DMS53 treated with DMSO at 0.1 percent for 48 hours (cell line): ENCODE results near the gene ADAMTS8.

Source experiments
- DNase-seq: peaks from one replicate; lab custom pipeline; 2025; ENCODE audit not compliant: unreplicated experiment; lab: John Stamatoyannopoulos, UW

The ADAMTS8 gene

GRCh38 chr11:130462101-130462885 lies 33.9 kb upstream of the ADAMTS8 start:
- DNase-seq: no peak

- DNase-seq: no peak
Measured at GRCh38 chr11:130459521-130459920, 31.1 kb upstream of the ADAMTS8 start.

GRCh38 chr11:130458410-130458729 lies 30.0 kb upstream of the ADAMTS8 start:
- no peak for DNase-seq

- no peak for DNase-seq
Measured at GRCh38 chr11:130457623-130458409, 29.4 kb upstream of the ADAMTS8 start.

- DNase-seq: no peak
Measured at GRCh38 chr11:130456286-130456685, 27.9 kb upstream of the ADAMTS8 start.

- DNase-seq: no peak
Measured at GRCh38 chr11:130455483-130456127, 27.2 kb upstream of the ADAMTS8 start.

- DNase-seq: no peak
Measured at GRCh38 chr11:130454491-130455252, 26.3 kb upstream of the ADAMTS8 start.

GRCh38 chr11:130452940-130453339 lies 24.5 kb upstream of the ADAMTS8 start:
- no peak for DNase-seq

GRCh38 chr11:130452176-130452575 lies 23.8 kb upstream of the ADAMTS8 start:
- DNase-seq: no peak

- no peak for DNase-seq
Measured at GRCh38 chr11:130451231-130452019, 23.0 kb upstream of the ADAMTS8 start.

GRCh38 chr11:130449996-130450769 lies 21.8 kb upstream of the ADAMTS8 start:
- no peak for DNase-seq

- no peak for DNase-seq
Measured at GRCh38 chr11:130449310-130449990, 21.0 kb upstream of the ADAMTS8 start.

- DNase-seq: no peak
Measured at GRCh38 chr11:130448416-130449309, 20.3 kb upstream of the ADAMTS8 start, which contains the start of gene ADAMTS15. ADAMTS15 (plus strand) TSS chr11:130448645; CDS start chr11:130448974, 329 bp downstream.

- DNase-seq: no peak
Measured at GRCh38 chr11:130448039-130448415, 19.6 kb upstream of the ADAMTS8 start.

- DNase-seq: no peak
Measured at GRCh38 chr11:130445788-130446187, 17.4 kb upstream of the ADAMTS8 start.

GRCh38 chr11:130442737-130443136 lies 14.3 kb upstream of the ADAMTS8 start:
- DNase-seq: no peak

- no peak for DNase-seq
Measured at GRCh38 chr11:130441719-130442118, 13.3 kb upstream of the ADAMTS8 start.

- no peak for DNase-seq
Measured at GRCh38 chr11:130439876-130440275, 11.5 kb upstream of the ADAMTS8 start.
